ENCODE results near the gene COX8C. TPM values are rescaled to one million over a fixed set of nuclear protein-coding genes. Genes with fewer than 3 reads are reported as not detected.

Gene COX8C
- total RNA-seq, 3 donors from 2014 or later, result not detected

- Histone ChIP-seq H3K9me3 (no peaks in the 10 kb centered on the region), H3K4me1 (ENCODE audit: low read depth) (peaks cover 19% of the 10 kb centered on the region), H3K4me3 (no peak overlapping the region), H3K36me3 (ENCODE audit: low read depth) (no peaks in the 10 kb centered on the region)
- ATAC-seq (no peak), DNase-seq (no peak)
- intact Hi-C loops (cut with DNase I, micrococcal nuclease), result no loop called here
- TF ChIP-seq CTCF (IDR thresholded peaks at IDR 0.05), result no peak
Observed at GRCh38 chr14:93303659-93304058, 43.3 kb upstream of the COX8C start.

DNA sequence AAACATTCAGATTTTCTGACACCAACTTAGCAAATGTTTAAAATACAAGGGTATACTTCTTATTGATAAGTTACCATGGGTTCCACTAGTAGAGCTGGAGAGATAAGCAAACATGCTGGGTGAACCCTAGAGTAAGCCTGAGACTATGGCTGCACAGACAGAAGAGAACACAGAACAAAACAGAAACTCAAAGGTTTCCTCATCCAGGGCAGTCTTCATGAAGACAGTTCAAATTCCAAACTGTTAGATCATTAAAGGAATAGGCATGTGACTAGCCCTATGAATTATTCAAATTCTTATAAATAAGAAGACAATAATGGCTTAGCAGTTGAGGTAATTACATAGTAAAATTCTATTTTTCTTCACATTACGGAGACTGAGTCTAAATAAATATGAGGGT, 42.2 kb upstream of the COX8C start:
- ATAC-seq (peak; percentile 56), DNase-seq (no peak)
- H3K36me3 ChIP-seq (ENCODE audit: low read depth), result no peaks in the 10 kb centered on the region
- H3K9me3 ChIP-seq, result no peaks in the 10 kb centered on the region
- intact Hi-C loops (cut with DNase I, micrococcal nuclease), result no loop called here
- H3K4me3 ChIP-seq, result no peak overlapping the region
- TF ChIP-seq CTCF (IDR thresholded peaks at IDR 0.05), result no peak
- H3K4me1 ChIP-seq (ENCODE audit: low read depth), result peaks cover 21% of the 10 kb centered on the region

GRCh38 chr14:93305725-93306418, 41.1 kb upstream of the COX8C start:
- H3K36me3 ChIP-seq (ENCODE audit: low read depth), result no peaks in the 10 kb centered on the region
- H3K4me1 ChIP-seq (ENCODE audit: low read depth), result peaks cover 23% of the 10 kb centered on the region
- ATAC-seq (peak; percentile 80), DNase-seq (no peak)
- intact Hi-C loops (cut with DNase I, micrococcal nuclease), result no loop called here
- no peaks in the 10 kb centered on the region for H3K9me3 ChIP-seq
- H3K4me3 ChIP-seq, result no peak overlapping the region
- no peak for TF ChIP-seq CTCF (IDR thresholded peaks at IDR 0.05)

- H3K9me3 ChIP-seq, result no peaks in the 10 kb centered on the region
- H3K36me3 ChIP-seq (ENCODE audit: low read depth), result no peaks in the 10 kb centered on the region
- H3K4me1 ChIP-seq (ENCODE audit: low read depth), result peaks cover 23% of the 10 kb centered on the region
Observed at GRCh38 chr14:93306812-93307211, 40.2 kb upstream of the COX8C start.

DNA sequence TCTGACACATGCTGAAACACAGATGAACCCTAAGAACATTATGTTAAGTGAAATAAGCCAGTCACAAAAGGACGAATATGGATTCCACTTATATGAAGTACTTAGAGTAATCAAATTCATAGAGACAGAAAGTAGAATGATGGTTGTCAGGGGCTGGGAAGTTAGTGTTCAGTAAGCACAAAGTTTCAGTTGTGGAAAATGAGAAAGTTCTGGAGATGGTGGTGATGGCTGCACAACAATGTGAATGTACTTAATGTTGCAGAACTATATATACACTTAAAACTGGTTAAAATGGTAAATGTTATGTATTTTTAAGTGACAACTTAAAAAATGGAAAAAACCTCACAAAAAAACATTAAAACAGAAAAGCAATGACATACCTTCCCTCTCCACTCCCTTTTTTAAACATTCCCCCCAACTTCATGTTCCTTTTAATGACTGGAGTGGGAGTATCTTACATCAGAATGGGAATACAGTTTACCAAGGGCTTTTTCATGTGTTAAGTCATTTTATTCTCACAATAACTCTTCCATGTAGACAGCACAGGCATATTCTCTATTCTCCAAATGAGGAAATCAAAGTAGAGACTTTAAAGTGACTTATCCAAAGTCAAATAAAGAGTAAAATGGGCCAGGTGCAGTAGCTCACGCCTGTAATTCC, 38.2 kb upstream of the COX8C start:
- Histone ChIP-seq H3K4me1 (ENCODE audit: low read depth) (peaks cover 23% of the 10 kb centered on the region), H3K9me3 (no peaks in the 10 kb centered on the region), H3K36me3 (ENCODE audit: low read depth) (no peaks in the 10 kb centered on the region), H3K4me3 (no peak overlapping the region)
- no peak for TF ChIP-seq CTCF (IDR thresholded peaks at IDR 0.05)
- peak; percentile 60 for ATAC-seq
- no peak for DNase-seq
- intact Hi-C loops (cut with DNase I, micrococcal nuclease), result no loop called here

More at GRCh38 chr14:93306812-93307211, 40.2 kb upstream of the COX8C start:
- TF ChIP-seq CTCF (IDR thresholded peaks at IDR 0.05), result no peak
- intact Hi-C loops (cut with DNase I, micrococcal nuclease), result no loop called here
- no peak overlapping the region for H3K4me3 ChIP-seq
- ATAC-seq (no peak), DNase-seq (no peak)

Data from mucosa of descending colon (tissue), 3 donors.